ENCODE data around the gene CARMIL1.

The CARMIL1 gene

GRCh38 chr6:25659633-25660368 is 380.6 kb downstream of the CARMIL1 start:
- DNase-seq (ENCODE audit: low spot score), result no peak

DNA sequence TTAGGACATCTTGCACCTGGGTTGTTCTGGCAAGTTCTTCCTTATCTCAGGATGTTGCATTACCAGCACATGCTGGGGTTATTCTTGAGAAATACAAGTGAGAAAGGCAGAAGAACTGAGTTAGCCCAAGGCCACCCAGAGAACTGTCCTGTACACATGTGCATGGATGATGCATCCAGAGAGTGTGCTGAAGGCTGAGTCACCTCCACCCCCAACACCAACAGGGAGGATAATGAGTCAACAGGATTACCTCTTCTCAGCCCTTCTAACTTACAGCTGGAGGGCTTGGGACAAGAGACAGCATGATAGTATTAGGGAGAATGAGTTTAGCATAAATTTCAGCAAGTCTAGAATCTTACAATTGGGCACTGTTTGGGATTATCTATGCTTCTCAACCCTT is 381.3 kb downstream of the CARMIL1 start:
- DNase-seq (ENCODE audit: low spot score), result peak; percentile 42

DNA sequence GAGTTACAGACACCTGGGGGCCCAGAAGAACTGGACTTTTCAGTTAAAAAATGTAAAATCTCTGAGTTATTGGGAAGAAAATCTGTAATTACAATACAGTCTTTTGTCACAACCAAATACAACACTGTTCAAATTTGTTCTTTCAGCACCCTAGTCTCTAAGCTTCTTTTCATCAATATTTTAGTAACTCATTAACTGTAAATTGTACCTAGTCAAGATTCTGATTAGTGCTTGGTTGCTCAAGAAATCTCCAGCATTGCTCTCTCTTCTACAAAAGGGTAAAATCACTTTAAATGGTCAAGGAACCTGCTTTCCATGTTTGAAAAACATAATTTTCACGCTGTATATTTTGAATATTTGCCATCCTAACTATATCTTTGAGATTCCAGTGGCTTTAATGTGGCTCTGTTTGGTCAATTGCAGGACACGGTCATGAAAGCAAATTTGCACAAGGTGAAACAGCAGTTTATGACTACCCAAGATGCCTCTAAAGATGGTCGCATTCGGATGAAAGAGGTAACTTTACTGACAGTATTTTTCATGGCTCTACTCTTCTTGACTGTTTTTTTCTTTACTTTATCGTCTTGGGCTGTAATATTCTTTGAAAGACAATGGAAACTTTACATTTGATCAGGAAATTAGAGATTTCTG is 382.1 kb downstream of the CARMIL1 start:
- no peak for DNase-seq (ENCODE audit: low spot score)

- no peak for DNase-seq (ENCODE audit: low spot score)
These were observed 386.3 kb downstream of the CARMIL1 start for GRCh38 chr6:25665455-25665854.

DNA sequence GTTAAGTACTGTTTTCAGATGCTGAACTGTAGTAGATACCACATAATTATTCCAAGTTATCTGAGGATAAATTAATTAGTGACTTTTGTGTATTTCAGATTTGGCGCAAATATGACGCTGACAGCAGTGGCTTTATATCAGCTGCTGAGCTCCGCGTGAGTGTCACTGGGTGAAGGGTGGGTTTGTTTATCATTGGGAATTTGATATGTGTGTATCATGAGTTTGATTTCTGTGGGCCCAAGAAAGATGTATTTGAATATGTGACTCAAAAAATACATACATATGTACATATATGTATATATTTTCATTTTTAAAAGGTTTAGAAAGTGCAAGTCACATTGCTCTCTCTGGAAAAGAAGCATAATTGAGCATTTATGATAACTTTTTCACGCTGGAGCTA is 390.2 kb downstream of the CARMIL1 start:
- no peak for DNase-seq (ENCODE audit: low spot score)

All from AG20443 (cell line).